SK-N-SH treated with all-trans-retinoic acid at 6 μM for 48 hours (cell line): Measurements from ENCODE around the gene MCHR2.

ENCODE experiments used
- CREB5 ChIP-seq: fragments of 250-450 bp; sonication (Bioruptor Pico); IDR thresholded peaks from 2 replicates; pipeline ENCODE4 v1.5.1; 2020; ENCODE audit warnings: low read depth, mild to moderate bottlenecking, moderate library complexity
- CSDC2 ChIP-seq: fragments of 250-450 bp; sonication (Bioruptor Pico); IDR thresholded peaks from 2 replicates; pipeline ENCODE4 v1.5.0; 2020; ENCODE audit warnings: mild to moderate bottlenecking, moderate library complexity
- GLIS3 ChIP-seq: fragments of 250-450 bp; sonication (Bioruptor Pico); IDR thresholded peaks from 2 replicates; pipeline ENCODE4 v1.5.0; 2020; ENCODE audit warnings: mild to moderate bottlenecking, moderate library complexity
- OSR1 ChIP-seq: fragments of 250-450 bp; sonication (Bioruptor Pico); IDR thresholded peaks from 2 replicates; pipeline ENCODE4 v1.8.0; 2022; ENCODE audit warnings: moderate library complexity, mild to moderate bottlenecking, inconsistent platforms
- PATZ1 ChIP-seq: fragments of 250-450 bp; sonication (Bioruptor Pico); IDR thresholded peaks from 2 replicates; pipeline ENCODE4 v1.8.0; 2020; ENCODE audit warnings: mild to moderate bottlenecking, moderate library complexity, borderline replicate concordance
- POU6F1 ChIP-seq: fragments of 250-450 bp; sonication (Bioruptor Pico); IDR thresholded peaks from 2 replicates; pipeline ENCODE4 v1.8.0; 2021; ENCODE audit warnings: low read depth, mild to moderate bottlenecking, moderate library complexity, borderline replicate concordance
- RARB ChIP-seq: fragments of 250-450 bp; sonication (Bioruptor Pico); IDR thresholded peaks from 2 replicates; pipeline ENCODE4 v1.8.0; 2021; ENCODE audit warnings: mild to moderate bottlenecking, moderate library complexity
- TCF4 ChIP-seq: fragments of 250-450 bp; sonication (Bioruptor Pico); IDR thresholded peaks from 2 replicates; pipeline ENCODE4 v1.8.0; 2021; ENCODE audit warnings: mild to moderate bottlenecking, moderate library complexity, borderline replicate concordance
- TOX ChIP-seq: fragments of 250-450 bp; sonication (Bioruptor Pico); IDR thresholded peaks from 2 replicates; pipeline ENCODE4 v1.8.0; 2021; ENCODE audit warnings: mild to moderate bottlenecking, moderate library complexity, borderline replicate concordance
- TSHZ2 ChIP-seq: fragments of 250-450 bp; sonication (Bioruptor Pico); IDR thresholded peaks from 2 replicates; pipeline ENCODE4 v1.5.0; 2020; ENCODE audit warnings: mild to moderate bottlenecking, moderate library complexity
- ZFP3 ChIP-seq: fragments of 250-450 bp; sonication (Bioruptor Pico); IDR thresholded peaks from 2 replicates; pipeline ENCODE4 v1.5.0; 2020; ENCODE audit warnings: mild to moderate bottlenecking, moderate library complexity
- ZNF8 ChIP-seq: fragments of 450-650 bp; formaldehyde crosslinking; IDR thresholded peaks from 2 replicates; pipeline ENCODE4 v1.5.0; 2020; ENCODE audit warnings: mild to moderate bottlenecking, moderate library complexity

GRCh38 chr6:99960027-99960426, 34.0 kb downstream of the MCHR2 start:
- no peak for TF ChIP-seq TSHZ2
- TF ChIP-seq CSDC2 (CRISPR knock-in tag): no peak
- TF ChIP-seq TOX (CRISPR knock-in tag): no peak
- no peak for TF ChIP-seq PATZ1 (CRISPR knock-in tag)
- no peak for TF ChIP-seq POU6F1 (CRISPR knock-in tag)
- no peak for TF ChIP-seq CREB5 (CRISPR knock-in tag)
- no peak for TF ChIP-seq ZFP3
- TF ChIP-seq TCF4 (CRISPR knock-in tag): no peak
- TF ChIP-seq RARB (CRISPR knock-in tag): no peak
- TF ChIP-seq OSR1 (CRISPR knock-in tag): no peak
- TF ChIP-seq ZNF8 (CRISPR knock-in tag): no peak
- no peak for TF ChIP-seq GLIS3
